Measurements from ENCODE around the gene GRIN2C.

GRIN2C gene

DNA sequence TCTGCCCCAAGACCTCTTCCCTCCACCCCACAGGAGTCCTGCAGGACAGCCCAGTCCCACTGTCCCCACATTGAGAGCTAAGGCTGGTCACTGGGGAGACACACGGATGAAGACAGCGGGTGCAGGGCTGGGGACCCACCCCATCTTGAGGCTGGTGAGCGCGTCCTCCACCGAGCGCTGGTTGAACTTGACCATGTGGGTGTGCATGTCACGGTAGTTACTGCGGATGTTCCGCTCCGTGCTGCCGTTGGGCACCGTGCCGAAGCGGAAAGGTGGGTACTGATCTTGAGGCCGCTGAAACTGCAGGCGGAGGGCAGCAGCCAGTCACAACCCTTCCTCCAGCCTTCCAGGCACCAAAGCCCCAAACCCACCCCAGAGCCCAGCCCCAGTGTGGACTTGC is 13.1 kb downstream of the GRIN2C start:
- TF ChIP-seq, protein P1, sequence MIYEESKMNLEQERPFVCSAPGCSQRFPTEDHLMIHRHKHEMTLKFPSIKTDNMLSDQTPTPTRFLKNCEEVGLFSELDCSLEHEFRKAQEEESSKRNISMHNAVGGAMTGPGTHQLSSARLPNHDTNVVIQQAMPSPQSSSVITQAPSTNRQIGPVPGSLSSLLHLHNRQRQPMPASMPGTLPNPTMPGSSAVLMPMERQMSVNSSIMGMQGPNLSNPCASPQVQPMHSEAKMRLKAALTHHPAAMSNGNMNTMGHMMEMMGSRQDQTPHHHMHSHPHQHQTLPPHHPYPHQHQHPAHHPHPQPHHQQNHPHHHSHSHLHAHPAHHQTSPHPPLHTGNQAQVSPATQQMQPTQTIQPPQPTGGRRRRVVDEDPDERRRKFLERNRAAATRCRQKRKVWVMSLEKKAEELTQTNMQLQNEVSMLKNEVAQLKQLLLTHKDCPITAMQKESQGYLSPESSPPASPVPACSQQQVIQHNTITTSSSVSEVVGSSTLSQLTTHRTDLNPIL (CRISPR knock-in tag; IDR thresholded peaks at IDR 0.05; ENCODE audit: low read depth): no peak
- TF ChIP-seq ARNTL (CRISPR knock-in tag; IDR thresholded peaks at IDR 0.05; ENCODE audit: borderline replicate concordance, low read depth): no peak
- no peak for TF ChIP-seq CSDC2 (CRISPR knock-in tag; IDR thresholded peaks at IDR 0.05)
- no peak for TF ChIP-seq ZNF70 (CRISPR knock-in tag; IDR thresholded peaks at IDR 0.05)
- TF ChIP-seq TOX (CRISPR knock-in tag; IDR thresholded peaks at IDR 0.05; ENCODE audit: borderline replicate concordance): no peak
- no peak for TF ChIP-seq BACH2 (CRISPR knock-in tag; IDR thresholded peaks at IDR 0.05; ENCODE audit: borderline replicate concordance)
- no peak for TF ChIP-seq ZFP30 (CRISPR knock-in tag; IDR thresholded peaks at IDR 0.05)
- TF ChIP-seq GLIS3 (CRISPR knock-in tag; IDR thresholded peaks at IDR 0.05): no peak
- TF ChIP-seq ZC3H10 (CRISPR knock-in tag; IDR thresholded peaks at IDR 0.05): no peak
- no peak for TF ChIP-seq PPARA (CRISPR knock-in tag; IDR thresholded peaks at IDR 0.05; ENCODE audit: borderline replicate concordance)
- TF ChIP-seq, protein P2, sequence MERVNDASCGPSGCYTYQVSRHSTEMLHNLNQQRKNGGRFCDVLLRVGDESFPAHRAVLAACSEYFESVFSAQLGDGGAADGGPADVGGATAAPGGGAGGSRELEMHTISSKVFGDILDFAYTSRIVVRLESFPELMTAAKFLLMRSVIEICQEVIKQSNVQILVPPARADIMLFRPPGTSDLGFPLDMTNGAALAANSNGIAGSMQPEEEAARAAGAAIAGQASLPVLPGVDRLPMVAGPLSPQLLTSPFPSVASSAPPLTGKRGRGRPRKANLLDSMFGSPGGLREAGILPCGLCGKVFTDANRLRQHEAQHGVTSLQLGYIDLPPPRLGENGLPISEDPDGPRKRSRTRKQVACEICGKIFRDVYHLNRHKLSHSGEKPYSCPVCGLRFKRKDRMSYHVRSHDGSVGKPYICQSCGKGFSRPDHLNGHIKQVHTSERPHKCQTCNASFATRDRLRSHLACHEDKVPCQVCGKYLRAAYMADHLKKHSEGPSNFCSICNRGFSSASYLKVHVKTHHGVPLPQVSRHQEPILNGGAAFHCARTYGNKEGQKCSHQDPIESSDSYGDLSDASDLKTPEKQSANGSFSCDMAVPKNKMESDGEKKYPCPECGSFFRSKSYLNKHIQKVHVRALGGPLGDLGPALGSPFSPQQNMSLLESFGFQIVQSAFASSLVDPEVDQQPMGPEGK (CRISPR knock-in tag; IDR thresholded peaks at IDR 0.05; ENCODE audit: borderline replicate concordance): no peak
- TF ChIP-seq ISL1 (CRISPR knock-in tag; IDR thresholded peaks at IDR 0.05): no peak
- no peak for ATAC-seq

DNA sequence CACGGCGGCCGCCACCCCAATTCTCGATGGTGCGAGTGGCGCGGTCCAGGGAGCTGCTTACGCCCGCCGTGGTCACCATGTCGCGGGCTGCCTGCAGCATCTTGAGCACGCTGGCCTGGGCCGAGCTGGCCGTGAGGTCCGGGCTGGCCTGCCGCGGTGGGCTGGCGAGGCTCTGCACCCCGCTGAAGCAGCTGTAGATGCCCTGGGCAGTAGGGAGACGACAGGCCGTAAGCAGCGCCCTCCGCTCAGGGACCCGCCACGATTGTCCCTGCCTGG is 16.4 kb downstream of the GRIN2C start:
- no peak for TF ChIP-seq ZC3H10 (CRISPR knock-in tag; IDR thresholded peaks at IDR 0.05)
- TF ChIP-seq OSR1 (CRISPR knock-in tag; IDR thresholded peaks at IDR 0.05): no peak
- TF ChIP-seq CSDC2 (CRISPR knock-in tag; IDR thresholded peaks at IDR 0.05): no peak
- TF ChIP-seq ZNF70 (CRISPR knock-in tag; IDR thresholded peaks at IDR 0.05): no peak
- TF ChIP-seq, protein P2 (CRISPR knock-in tag; IDR thresholded peaks at IDR 0.05; ENCODE audit: borderline replicate concordance): no peak
- no peak for TF ChIP-seq ZNF565 (CRISPR knock-in tag; conservative IDR thresholded peaks at IDR 0.05; ENCODE audit: low read depth)
- TF ChIP-seq SNAI2 (CRISPR knock-in tag; IDR thresholded peaks at IDR 0.05): no peak
- TF ChIP-seq, protein P3, sequence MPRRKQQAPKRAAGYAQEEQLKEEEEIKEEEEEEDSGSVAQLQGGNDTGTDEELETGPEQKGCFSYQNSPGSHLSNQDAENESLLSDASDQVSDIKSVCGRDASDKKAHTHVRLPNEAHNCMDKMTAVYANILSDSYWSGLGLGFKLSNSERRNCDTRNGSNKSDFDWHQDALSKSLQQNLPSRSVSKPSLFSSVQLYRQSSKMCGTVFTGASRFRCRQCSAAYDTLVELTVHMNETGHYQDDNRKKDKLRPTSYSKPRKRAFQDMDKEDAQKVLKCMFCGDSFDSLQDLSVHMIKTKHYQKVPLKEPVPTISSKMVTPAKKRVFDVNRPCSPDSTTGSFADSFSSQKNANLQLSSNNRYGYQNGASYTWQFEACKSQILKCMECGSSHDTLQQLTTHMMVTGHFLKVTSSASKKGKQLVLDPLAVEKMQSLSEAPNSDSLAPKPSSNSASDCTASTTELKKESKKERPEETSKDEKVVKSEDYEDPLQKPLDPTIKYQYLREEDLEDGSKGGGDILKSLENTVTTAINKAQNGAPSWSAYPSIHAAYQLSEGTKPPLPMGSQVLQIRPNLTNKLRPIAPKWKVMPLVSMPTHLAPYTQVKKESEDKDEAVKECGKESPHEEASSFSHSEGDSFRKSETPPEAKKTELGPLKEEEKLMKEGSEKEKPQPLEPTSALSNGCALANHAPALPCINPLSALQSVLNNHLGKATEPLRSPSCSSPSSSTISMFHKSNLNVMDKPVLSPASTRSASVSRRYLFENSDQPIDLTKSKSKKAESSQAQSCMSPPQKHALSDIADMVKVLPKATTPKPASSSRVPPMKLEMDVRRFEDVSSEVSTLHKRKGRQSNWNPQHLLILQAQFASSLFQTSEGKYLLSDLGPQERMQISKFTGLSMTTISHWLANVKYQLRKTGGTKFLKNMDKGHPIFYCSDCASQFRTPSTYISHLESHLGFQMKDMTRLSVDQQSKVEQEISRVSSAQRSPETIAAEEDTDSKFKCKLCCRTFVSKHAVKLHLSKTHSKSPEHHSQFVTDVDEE (CRISPR knock-in tag; IDR thresholded peaks at IDR 0.05): no peak
- TF ChIP-seq PPARA (CRISPR knock-in tag; IDR thresholded peaks at IDR 0.05; ENCODE audit: borderline replicate concordance): no peak
- no peak for TF ChIP-seq GLIS3 (CRISPR knock-in tag; IDR thresholded peaks at IDR 0.05)

DNA sequence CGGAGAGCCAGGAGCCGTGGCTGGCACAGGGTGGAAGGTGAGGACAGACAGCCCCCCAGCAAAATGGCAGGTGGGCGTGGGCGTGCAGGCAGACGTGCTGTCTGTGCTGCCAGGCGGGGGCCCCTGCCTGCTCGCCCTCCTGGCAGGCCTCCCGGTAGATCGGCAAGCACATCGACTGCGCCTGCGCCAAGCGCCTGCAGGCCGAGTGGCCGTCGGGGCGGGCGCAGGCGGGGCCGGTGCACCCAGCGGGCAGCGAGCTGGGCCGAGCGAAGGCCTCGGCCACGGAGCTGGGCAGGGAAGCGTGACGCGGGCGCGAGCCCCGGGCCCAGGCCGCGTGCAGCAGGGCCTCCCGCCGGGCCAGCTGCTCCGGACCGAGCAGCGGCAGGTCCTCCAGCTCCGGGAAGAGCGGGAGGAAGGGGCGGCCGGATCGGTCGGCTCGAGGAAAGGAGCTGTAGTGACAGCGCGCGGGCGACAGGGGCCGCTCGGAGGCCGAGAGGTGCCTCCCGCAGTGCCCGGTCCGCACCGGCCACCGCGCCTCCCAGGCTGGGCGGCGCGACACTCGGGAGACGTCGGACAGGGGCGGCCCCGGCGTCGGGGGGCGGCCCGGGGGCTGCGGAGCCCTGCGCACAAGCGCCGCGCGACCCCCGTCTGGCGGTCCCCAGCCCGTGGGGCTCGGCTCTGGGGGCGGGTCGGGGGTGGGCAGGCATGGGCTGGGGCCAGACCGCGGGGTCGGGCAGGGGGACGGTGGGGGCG is 16.9 kb downstream of the GRIN2C start:
- ATAC-seq: peak; percentile 88
- TF ChIP-seq, protein P2 (CRISPR knock-in tag; IDR thresholded peaks at IDR 0.05; ENCODE audit: borderline replicate concordance): peak; percentile 81; the same call in 1 of the 2 replicates
- no peak for TF ChIP-seq RARB (CRISPR knock-in tag; IDR thresholded peaks at IDR 0.05)

More for the DNA sequence above, 16.4 kb downstream of the GRIN2C start:
- no peak for ATAC-seq

DNA sequence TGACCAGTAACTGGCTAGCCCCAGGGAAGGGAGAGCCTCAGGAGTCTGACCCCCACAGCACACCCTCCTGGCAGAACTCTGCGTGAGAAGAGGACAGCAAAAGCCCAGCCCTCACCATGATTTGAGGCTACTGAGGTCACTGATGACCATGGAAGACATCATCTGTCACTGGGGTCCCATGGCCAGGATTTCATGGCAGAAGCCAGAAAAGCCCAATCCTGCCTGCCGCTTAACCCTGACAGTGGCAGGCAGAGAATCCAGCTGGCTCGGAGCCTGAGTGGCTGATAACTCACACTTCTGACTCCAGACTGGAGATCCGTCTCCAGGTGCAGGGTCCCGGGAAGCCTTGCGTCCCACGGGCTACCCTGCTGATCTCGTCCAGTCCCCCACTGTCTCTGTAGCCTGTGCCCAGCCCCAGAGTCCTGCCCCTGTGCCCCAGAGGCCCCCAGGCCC is 17.5 kb downstream of the GRIN2C start:
- no peak for TF ChIP-seq ZFP30 (CRISPR knock-in tag; IDR thresholded peaks at IDR 0.05)
- no peak for TF ChIP-seq BACH2 (CRISPR knock-in tag; IDR thresholded peaks at IDR 0.05; ENCODE audit: borderline replicate concordance)
- TF ChIP-seq CSDC2 (CRISPR knock-in tag; IDR thresholded peaks at IDR 0.05): no peak
- TF ChIP-seq, protein P4, sequence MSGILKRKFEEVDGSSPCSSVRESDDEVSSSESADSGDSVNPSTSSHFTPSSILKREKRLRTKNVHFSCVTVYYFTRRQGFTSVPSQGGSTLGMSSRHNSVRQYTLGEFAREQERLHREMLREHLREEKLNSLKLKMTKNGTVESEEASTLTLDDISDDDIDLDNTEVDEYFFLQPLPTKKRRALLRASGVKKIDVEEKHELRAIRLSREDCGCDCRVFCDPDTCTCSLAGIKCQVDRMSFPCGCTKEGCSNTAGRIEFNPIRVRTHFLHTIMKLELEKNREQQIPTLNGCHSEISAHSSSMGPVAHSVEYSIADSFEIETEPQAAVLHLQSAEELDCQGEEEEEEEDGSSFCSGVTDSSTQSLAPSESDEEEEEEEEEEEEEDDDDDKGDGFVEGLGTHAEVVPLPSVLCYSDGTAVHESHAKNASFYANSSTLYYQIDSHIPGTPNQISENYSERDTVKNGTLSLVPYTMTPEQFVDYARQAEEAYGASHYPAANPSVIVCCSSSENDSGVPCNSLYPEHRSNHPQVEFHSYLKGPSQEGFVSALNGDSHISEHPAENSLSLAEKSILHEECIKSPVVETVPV (CRISPR knock-in tag; IDR thresholded peaks at IDR 0.05): no peak
- no peak for TF ChIP-seq PPARA (CRISPR knock-in tag; IDR thresholded peaks at IDR 0.05; ENCODE audit: borderline replicate concordance)
- TF ChIP-seq ESRRG (CRISPR knock-in tag; IDR thresholded peaks at IDR 0.05): no peak
- TF ChIP-seq, protein P2 (CRISPR knock-in tag; IDR thresholded peaks at IDR 0.05; ENCODE audit: borderline replicate concordance): no peak
- no peak for TF ChIP-seq TCF4 (CRISPR knock-in tag; IDR thresholded peaks at IDR 0.05; ENCODE audit: borderline replicate concordance)
- no peak for TF ChIP-seq ZNF565 (CRISPR knock-in tag; conservative IDR thresholded peaks at IDR 0.05; ENCODE audit: low read depth)
- no peak for TF ChIP-seq ZNF70 (CRISPR knock-in tag; IDR thresholded peaks at IDR 0.05)

More for the DNA sequence above, 17.5 kb downstream of the GRIN2C start:
- peak; percentile 57 for ATAC-seq
